Measurements from ENCODE around the gene STAC2.

Gene STAC2

DNA sequence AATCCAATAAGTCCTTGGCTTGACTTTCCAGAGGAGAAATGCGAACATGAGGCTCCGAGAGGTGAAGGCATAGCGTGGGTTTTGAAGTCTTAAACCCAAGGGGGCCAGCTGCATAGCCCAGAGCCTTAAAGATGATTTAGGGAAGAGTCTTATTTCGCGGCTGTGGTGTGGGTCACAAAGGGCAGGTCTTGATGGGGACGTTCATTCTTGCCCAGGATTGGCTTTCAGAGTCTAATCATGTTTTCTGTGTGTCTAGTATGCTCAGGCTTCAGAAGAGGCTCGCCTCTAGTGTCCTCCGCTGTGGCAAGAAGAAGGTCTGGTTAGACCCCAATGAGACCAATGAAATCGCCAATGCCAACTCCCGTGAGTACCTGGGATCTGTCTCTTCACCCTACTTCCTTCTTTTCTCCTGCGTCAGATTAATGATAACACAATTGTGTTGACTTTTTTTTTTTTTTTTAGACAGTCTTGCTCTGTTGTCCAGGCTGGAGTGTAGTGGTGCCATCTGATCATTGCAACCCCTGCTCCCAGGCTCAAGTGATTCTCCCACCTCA is 24.7 kb downstream of the STAC2 start:
- no peaks in the 10 kb centered on the region for H3K27me3 ChIP-seq (ENCODE audit: control insufficient read depth, insufficient read depth, low read length)
- peak overlapping the region; percentile 99 for H3K27ac ChIP-seq (ENCODE audit: low read length)
- no peaks in the 10 kb centered on the region for H3K9me3 ChIP-seq (ENCODE audit: control insufficient read depth, low read depth, low read length)
- peaks cover 19% of the 10 kb centered on the region for H3K4me1 ChIP-seq (ENCODE audit: control insufficient read depth, low read depth, low read length)
- H3K4me3 ChIP-seq (ENCODE audit: low read length) = peak overlapping the region; percentile 100
- H3K9ac ChIP-seq (ENCODE audit: low read length) = peak overlapping the region; percentile 97
- H3K36me3 ChIP-seq (ENCODE audit: control insufficient read depth, low read depth, low read length) = peaks cover 46% of the 10 kb centered on the region

GRCh38 chr17:39200070-39200879 is 25.5 kb downstream of the STAC2 start, which contains the start of gene RPL19:
RPL19 (plus strand) TSS chr17:39200283; CDS start chr17:39200345, 62 bp downstream.
- peaks cover 27% of the 10 kb centered on the region for H3K4me1 ChIP-seq (ENCODE audit: control insufficient read depth, low read depth, low read length)
- H3K9ac ChIP-seq (ENCODE audit: low read length) = peak within 1 kb of the TSS; percentile 97
- H3K36me3 ChIP-seq (ENCODE audit: control insufficient read depth, low read depth, low read length) = peaks cover 46% of the 10 kb centered on the region
- H3K4me3 ChIP-seq (ENCODE audit: low read length) = peak within 1 kb of the TSS; percentile 100
- peak within 1 kb of the TSS; percentile 99 for H3K27ac ChIP-seq (ENCODE audit: low read length)
- no peaks in the 10 kb centered on the region for H3K27me3 ChIP-seq (ENCODE audit: control insufficient read depth, insufficient read depth, low read length)
- H3K9me3 ChIP-seq (ENCODE audit: control insufficient read depth, low read depth, low read length) = no peaks in the 10 kb centered on the region

DNA sequence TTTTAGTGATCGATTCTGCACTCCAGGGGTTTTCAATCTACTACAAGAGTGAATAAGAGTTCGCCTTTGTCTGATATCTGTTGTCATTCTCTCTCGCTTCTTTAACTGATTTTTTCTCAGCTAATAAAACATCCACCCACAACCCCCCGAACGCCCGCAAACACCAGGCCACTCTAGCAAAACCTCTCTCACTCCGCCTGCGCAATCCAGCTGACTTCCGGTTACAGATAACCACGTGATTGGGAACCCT is 26.0 kb downstream of the STAC2 start:
- H3K4me1 ChIP-seq (ENCODE audit: control insufficient read depth, low read depth, low read length) = peaks cover 32% of the 10 kb centered on the region

GRCh38 chr17:39198186-39198566 is 27.6 kb downstream of the STAC2 start:
- no peak overlapping the region for H3K27ac ChIP-seq (ENCODE audit: low read length)
- H3K27me3 ChIP-seq (ENCODE audit: control insufficient read depth, insufficient read depth, low read length) = no peaks in the 10 kb centered on the region
- peak overlapping the region; percentile 33 for H3K9ac ChIP-seq (ENCODE audit: low read length)
- peaks cover 34% of the 10 kb centered on the region for H3K4me1 ChIP-seq (ENCODE audit: control insufficient read depth, low read depth, low read length)
- H3K36me3 ChIP-seq (ENCODE audit: control insufficient read depth, low read depth, low read length) = peaks cover 35% of the 10 kb centered on the region
- H3K4me3 ChIP-seq (ENCODE audit: low read length) = peak overlapping the region; percentile 81
- H3K9me3 ChIP-seq (ENCODE audit: control insufficient read depth, low read depth, low read length) = no peaks in the 10 kb centered on the region

More for the DNA sequence above, 26.0 kb downstream of the STAC2 start:
- no peaks in the 10 kb centered on the region for H3K27me3 ChIP-seq (ENCODE audit: control insufficient read depth, insufficient read depth, low read length)
- no peaks in the 10 kb centered on the region for H3K9me3 ChIP-seq (ENCODE audit: control insufficient read depth, low read depth, low read length)
- peaks cover 41% of the 10 kb centered on the region for H3K36me3 ChIP-seq (ENCODE audit: control insufficient read depth, low read depth, low read length)
- peak overlapping the region; percentile 100 for H3K4me3 ChIP-seq (ENCODE audit: low read length)
- peak overlapping the region; percentile 97 for H3K9ac ChIP-seq (ENCODE audit: low read length)
- H3K27ac ChIP-seq (ENCODE audit: low read length) = peak overlapping the region; percentile 99

DNA sequence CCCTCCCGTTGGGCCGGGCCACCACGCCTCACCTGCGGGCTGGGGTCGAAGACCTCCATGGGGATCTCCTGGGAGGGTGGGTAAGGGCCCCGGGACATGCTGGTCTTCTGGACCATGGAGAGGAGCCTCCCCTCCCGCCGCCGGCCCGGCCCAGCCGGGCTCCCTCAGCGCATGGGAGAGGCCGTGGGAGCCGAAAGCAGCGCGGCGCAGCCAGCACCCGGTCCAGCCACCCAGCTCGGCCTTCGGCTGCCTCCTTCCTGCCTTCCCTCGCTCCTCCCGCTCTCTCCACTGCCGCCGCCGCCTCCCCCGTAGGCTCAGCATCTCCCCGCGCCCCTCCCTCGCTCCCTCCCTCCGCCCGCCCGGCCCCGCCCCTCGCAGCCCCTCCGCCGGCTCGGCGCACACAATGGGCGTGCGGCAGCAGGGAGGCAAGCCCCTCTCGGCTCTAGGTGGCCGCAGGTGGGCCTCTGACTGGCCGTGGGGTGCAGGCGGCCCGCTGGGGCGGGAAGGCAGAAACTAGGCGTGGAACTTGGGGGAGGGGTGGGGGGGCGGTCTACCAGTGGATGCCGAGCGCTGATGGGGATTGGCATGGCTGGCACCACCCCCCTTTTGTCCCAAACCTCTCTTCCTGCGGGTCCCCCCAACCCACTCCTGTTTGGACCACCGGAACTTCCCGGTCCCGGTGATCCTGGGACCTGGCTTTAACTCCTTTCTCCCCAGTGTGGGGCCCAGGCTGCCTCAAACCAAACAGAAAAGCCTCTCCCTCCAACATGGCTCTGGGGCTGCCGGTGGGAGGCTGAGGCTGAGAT is 28.2 kb downstream of the STAC2 start, which contains the start of gene CACNB1:
CACNB1 (minus strand) TSS at position 290 of the 806 bp plus-strand sequence; CDS start at position 116, 174 bp downstream.
- Histone ChIP-seq H3K4me1 (ENCODE audit: control insufficient read depth, low read depth, low read length) (peaks cover 34% of the 10 kb centered on the region), H3K9me3 (ENCODE audit: control insufficient read depth, low read depth, low read length) (no peaks in the 10 kb centered on the region), H3K27ac (ENCODE audit: low read length) (no peak within 1 kb of the TSS), H3K9ac (ENCODE audit: low read length) (peak within 1 kb of the TSS; percentile 48), H3K4me3 (ENCODE audit: low read length) (peak within 1 kb of the TSS; percentile 81), H3K27me3 (ENCODE audit: control insufficient read depth, insufficient read depth, low read length) (no peaks in the 10 kb centered on the region), H3K36me3 (ENCODE audit: control insufficient read depth, low read depth, low read length) (peaks cover 35% of the 10 kb centered on the region)

DNA sequence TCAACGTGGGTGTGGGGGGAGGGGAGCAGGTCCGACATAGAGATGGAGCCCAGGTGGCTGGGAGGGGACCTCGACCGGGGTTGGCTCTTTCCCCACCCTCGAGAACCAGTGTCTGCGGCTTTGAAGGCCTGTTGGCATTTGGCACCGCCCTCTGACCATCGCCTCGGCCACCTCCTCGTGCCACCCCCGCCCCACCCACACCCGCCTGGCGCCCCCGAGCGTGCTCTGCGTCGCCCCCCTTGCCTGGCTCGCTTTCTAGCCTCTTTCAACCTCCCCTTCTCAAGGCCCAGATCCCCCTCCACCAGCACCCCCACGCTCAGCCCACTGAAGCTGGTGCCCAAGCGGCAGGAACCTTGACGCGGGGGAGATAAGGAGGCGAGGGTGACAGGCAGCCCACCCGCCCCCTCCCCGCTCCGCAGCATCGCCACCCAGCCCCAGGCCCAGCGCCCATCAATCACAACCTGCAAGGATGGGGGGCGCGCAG is 28.9 kb downstream of the STAC2 start:
- H3K27ac ChIP-seq (ENCODE audit: low read length) = no peak overlapping the region
- peak overlapping the region; percentile 48 for H3K9ac ChIP-seq (ENCODE audit: low read length)
- peaks cover 31% of the 10 kb centered on the region for H3K4me1 ChIP-seq (ENCODE audit: control insufficient read depth, low read depth, low read length)
- H3K36me3 ChIP-seq (ENCODE audit: control insufficient read depth, low read depth, low read length) = peaks cover 35% of the 10 kb centered on the region
- H3K4me3 ChIP-seq (ENCODE audit: low read length) = peak overlapping the region; percentile 81
- H3K27me3 ChIP-seq (ENCODE audit: control insufficient read depth, insufficient read depth, low read length) = no peaks in the 10 kb centered on the region
- H3K9me3 ChIP-seq (ENCODE audit: control insufficient read depth, low read depth, low read length) = no peaks in the 10 kb centered on the region

GRCh38 chr17:39196241-39196807 is 29.4 kb downstream of the STAC2 start:
- H3K27me3 ChIP-seq (ENCODE audit: control insufficient read depth, insufficient read depth, low read length) = no peaks in the 10 kb centered on the region
- peaks cover 35% of the 10 kb centered on the region for H3K36me3 ChIP-seq (ENCODE audit: control insufficient read depth, low read depth, low read length)
- H3K4me1 ChIP-seq (ENCODE audit: control insufficient read depth, low read depth, low read length) = peaks cover 28% of the 10 kb centered on the region
- H3K27ac ChIP-seq (ENCODE audit: low read length) = no peak overlapping the region
- no peaks in the 10 kb centered on the region for H3K9me3 ChIP-seq (ENCODE audit: control insufficient read depth, low read depth, low read length)
- H3K4me3 ChIP-seq (ENCODE audit: low read length) = peak overlapping the region; percentile 81
- peak overlapping the region; percentile 5 for H3K9ac ChIP-seq (ENCODE audit: low read length)

- H3K36me3 ChIP-seq (ENCODE audit: control insufficient read depth, low read depth, low read length) = peaks cover 31% of the 10 kb centered on the region
- no peaks in the 10 kb centered on the region for H3K9me3 ChIP-seq (ENCODE audit: control insufficient read depth, low read depth, low read length)
- peak overlapping the region; percentile 81 for H3K4me3 ChIP-seq (ENCODE audit: low read length)
- H3K9ac ChIP-seq (ENCODE audit: low read length) = no peak overlapping the region
- peaks cover 24% of the 10 kb centered on the region for H3K4me1 ChIP-seq (ENCODE audit: control insufficient read depth, low read depth, low read length)
- H3K27ac ChIP-seq (ENCODE audit: low read length) = no peak overlapping the region
- H3K27me3 ChIP-seq (ENCODE audit: control insufficient read depth, insufficient read depth, low read length) = no peaks in the 10 kb centered on the region
Measured at GRCh38 chr17:39195568-39196160, 30.1 kb downstream of the STAC2 start.

DNA sequence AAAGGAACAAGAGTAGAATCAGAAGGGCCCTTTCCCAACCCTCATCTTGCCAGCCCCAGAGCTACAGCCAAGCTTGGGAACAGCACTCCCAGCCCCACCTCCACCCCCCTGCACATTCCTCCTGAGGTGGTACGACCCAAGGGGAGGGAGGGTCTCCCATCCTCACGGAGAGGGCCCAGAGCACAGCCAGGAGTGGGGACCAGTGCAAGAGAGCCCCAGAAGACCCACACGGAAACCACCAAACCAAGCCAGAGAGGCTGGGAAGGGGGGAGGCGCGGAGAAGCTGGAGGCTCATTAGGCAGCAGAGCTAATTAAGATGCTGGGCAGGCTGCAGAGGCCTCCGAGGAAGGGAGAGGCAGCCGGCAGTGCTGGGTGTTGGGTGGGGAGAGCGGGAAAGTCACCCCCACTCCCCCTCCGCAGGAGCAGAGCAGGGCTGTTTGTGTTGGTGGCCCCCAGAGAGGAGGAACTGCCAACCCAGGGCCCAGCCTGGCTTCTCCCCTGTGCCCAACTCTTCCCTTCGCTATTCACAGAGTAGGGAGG is 30.7 kb downstream of the STAC2 start:
- peaks cover 24% of the 10 kb centered on the region for H3K4me1 ChIP-seq (ENCODE audit: control insufficient read depth, low read depth, low read length)
- peak overlapping the region; percentile 81 for H3K4me3 ChIP-seq (ENCODE audit: low read length)

DNA sequence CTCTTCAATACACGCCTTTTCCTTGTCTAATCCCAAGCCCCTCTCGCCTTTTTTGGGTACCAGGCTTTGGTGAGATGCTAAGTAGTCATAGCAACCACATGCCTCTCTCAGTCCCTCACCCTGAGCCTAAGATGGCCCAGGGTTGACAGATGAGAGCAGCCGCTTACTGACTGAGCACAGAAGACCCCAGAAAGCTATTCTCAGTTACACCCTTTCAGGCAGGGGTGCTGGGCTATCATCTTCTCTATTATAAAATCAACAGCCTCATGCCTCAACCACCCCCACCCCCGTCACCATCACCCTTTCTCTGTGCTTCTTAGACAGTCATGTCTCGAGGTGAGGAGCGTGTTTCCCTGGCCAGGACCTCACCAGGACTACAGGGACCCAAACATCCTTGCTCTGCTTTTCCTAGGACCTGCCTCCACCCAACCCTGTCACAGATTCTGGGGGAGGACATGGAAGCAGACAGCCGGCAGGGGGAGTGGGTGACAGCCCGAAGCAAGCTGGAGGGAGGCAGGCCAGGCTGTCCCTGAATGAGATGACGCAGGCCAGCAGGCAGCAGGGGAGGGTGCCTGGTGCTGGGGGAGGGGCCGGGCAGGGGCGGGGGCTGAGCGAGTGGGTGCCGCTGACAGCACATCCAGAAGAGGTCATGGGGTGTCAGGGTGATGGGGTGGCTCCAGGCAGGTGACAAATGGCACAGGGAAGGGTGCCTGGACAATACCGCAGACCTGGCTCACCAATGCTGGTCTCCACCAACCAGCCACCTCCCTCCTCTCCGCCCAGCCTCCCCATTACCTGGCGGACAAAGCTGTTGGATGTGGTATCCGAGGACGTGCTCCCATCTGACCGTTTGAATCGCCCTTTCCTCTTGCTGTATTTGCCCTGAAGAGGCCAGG is 31.4 kb downstream of the STAC2 start:
- no peaks in the 10 kb centered on the region for H3K9me3 ChIP-seq (ENCODE audit: control insufficient read depth, low read depth, low read length)
- H3K27me3 ChIP-seq (ENCODE audit: control insufficient read depth, insufficient read depth, low read length) = no peaks in the 10 kb centered on the region
- H3K4me1 ChIP-seq (ENCODE audit: control insufficient read depth, low read depth, low read length) = peaks cover 24% of the 10 kb centered on the region
- peak overlapping the region; percentile 81 for H3K4me3 ChIP-seq (ENCODE audit: low read length)
- no peak overlapping the region for H3K9ac ChIP-seq (ENCODE audit: low read length)
- H3K27ac ChIP-seq (ENCODE audit: low read length) = no peak overlapping the region
- H3K36me3 ChIP-seq (ENCODE audit: control insufficient read depth, low read depth, low read length) = peaks cover 31% of the 10 kb centered on the region

More for the DNA sequence above, 30.7 kb downstream of the STAC2 start:
- peaks cover 31% of the 10 kb centered on the region for H3K36me3 ChIP-seq (ENCODE audit: control insufficient read depth, low read depth, low read length)
- H3K27ac ChIP-seq (ENCODE audit: low read length) = no peak overlapping the region
- H3K9ac ChIP-seq (ENCODE audit: low read length) = no peak overlapping the region
- no peaks in the 10 kb centered on the region for H3K27me3 ChIP-seq (ENCODE audit: control insufficient read depth, insufficient read depth, low read length)
- no peaks in the 10 kb centered on the region for H3K9me3 ChIP-seq (ENCODE audit: control insufficient read depth, low read depth, low read length)
